Mammary epithelial cell (primary cell): ENCODE measurements around the gene CNTN5.

ENCODE experiments used
- EZH2 ChIP-seq: IDR thresholded peaks from 2 replicates; pipeline ENCODE4 v1.6.1; 2012; ENCODE audit warnings: low read length, inconsistent platforms, borderline replicate concordance
- TF ChIP-seq, protein P1 (sequence below), 2 donors: IDR thresholded peaks in 1 of 2; conservative IDR thresholded peaks in 1 of 2; 2 replicates each; pipeline ENCODE4 v1.5.1; 2011 to 2012; ENCODE audit warnings: inconsistent platforms in 2 of 2, low read length in 2 of 2, mild to moderate bottlenecking in 2 of 2, control low read depth in 1 of 2, low read depth in 1 of 2; ENCODE audit not compliant: insufficient read depth in 1 of 2; ENCODE audit errors: extremely low read depth in 1 of 2

DNA sequence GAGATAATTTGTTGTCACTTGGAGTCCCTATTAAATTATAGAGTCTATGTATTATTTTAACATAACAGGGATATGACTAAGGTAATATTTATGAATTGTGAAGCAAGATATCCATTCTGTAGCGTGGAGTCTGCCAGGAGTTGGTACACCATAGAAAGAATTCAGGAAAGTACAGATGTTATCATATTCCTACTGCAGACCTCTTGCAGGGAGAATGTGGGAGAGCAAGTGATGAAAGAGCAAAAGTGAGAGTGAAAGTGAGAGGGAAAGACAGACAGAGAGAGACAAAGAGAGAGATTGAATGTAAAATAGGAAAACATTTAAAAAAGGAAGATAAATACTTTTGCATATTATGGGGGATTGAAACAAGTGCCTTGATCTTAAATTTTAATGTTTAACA is 468.8 kb downstream of the CNTN5 start:
- TF ChIP-seq, protein P1, sequence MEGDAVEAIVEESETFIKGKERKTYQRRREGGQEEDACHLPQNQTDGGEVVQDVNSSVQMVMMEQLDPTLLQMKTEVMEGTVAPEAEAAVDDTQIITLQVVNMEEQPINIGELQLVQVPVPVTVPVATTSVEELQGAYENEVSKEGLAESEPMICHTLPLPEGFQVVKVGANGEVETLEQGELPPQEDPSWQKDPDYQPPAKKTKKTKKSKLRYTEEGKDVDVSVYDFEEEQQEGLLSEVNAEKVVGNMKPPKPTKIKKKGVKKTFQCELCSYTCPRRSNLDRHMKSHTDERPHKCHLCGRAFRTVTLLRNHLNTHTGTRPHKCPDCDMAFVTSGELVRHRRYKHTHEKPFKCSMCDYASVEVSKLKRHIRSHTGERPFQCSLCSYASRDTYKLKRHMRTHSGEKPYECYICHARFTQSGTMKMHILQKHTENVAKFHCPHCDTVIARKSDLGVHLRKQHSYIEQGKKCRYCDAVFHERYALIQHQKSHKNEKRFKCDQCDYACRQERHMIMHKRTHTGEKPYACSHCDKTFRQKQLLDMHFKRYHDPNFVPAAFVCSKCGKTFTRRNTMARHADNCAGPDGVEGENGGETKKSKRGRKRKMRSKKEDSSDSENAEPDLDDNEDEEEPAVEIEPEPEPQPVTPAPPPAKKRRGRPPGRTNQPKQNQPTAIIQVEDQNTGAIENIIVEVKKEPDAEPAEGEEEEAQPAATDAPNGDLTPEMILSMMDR (conservative IDR thresholded peaks at IDR 0.05 in 1 of 2, IDR thresholded peaks at IDR 0.05 in 1 of 2; ENCODE audit: extremely low read depth in 1 of 2, insufficient read depth in 1 of 2, low read depth in 1 of 2, low read length in 2 of 2), result no peak
- TF ChIP-seq EZH2, result no peak
